ENCODE results near the gene MAML3. TPM values are rescaled to one million over a fixed set of nuclear protein-coding genes. Genes with fewer than 3 reads are reported as not detected.

Gene MAML3
- total RNA-seq, 6 experiments from 2014 or later = 1.2 to 1.9 (median 1.6) TPM

DNA sequence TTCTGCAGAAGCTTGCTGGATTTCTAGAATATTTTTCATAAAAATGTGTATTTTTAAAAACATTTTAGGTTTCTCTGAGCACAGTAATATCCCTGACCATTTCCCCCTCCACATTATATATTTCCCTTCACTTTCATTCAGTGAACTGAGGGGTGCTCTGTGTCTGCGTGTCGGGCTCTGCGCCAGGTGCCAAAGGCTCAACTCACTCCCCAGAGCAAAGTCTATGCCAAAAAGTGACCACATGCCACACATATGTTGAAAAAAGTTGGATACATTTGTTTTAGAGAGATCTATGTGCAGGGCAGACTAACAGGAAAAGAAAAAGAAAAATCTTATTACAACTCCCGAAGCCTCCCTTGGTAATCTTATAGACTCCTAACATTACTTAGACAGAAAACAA is 254.6 kb downstream of the MAML3 start:
- Mint-ChIP-seq H3K4me3 (no peak overlapping the region), H3K4me1 (ENCODE audit: low read depth) (peaks cover 32% of the 10 kb centered on the region), H3K9me3 (no peaks in the 10 kb centered on the region), H3K36me3 (ENCODE audit: low read depth) (no peaks in the 10 kb centered on the region; the same call in 1 of the 2 replicates), H3K27me3 (ENCODE audit: insufficient read depth) (peaks cover 2% of the 10 kb centered on the region; the same call in 1 of the 2 replicates), H3K27ac (no peak overlapping the region)
- no peak for DNase-seq
- TF ChIP-seq, protein P1, sequence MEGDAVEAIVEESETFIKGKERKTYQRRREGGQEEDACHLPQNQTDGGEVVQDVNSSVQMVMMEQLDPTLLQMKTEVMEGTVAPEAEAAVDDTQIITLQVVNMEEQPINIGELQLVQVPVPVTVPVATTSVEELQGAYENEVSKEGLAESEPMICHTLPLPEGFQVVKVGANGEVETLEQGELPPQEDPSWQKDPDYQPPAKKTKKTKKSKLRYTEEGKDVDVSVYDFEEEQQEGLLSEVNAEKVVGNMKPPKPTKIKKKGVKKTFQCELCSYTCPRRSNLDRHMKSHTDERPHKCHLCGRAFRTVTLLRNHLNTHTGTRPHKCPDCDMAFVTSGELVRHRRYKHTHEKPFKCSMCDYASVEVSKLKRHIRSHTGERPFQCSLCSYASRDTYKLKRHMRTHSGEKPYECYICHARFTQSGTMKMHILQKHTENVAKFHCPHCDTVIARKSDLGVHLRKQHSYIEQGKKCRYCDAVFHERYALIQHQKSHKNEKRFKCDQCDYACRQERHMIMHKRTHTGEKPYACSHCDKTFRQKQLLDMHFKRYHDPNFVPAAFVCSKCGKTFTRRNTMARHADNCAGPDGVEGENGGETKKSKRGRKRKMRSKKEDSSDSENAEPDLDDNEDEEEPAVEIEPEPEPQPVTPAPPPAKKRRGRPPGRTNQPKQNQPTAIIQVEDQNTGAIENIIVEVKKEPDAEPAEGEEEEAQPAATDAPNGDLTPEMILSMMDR (IDR thresholded peaks at IDR 0.05) = no peak

DNA sequence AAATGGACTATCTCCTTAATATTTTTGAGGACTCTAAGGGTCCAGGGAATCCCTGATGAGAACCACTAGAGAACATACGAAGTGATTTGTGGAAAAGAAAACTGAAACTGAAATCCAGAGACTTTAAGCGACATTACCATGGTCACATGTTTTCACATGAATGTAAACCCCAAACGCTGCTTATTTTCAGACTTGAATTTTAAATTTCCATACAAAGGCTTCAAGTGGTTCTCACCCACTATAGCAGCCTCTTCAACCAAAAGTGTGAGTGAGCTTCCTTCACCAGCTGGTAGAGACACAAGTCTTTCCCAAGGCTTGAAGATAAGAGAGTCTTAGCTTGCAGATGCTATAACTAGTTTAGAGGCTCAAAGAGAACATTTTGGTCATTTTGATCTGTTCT is 255.7 kb downstream of the MAML3 start:
- H3K36me3 Mint-ChIP-seq (ENCODE audit: low read depth) = no peaks in the 10 kb centered on the region
- H3K27me3 Mint-ChIP-seq (ENCODE audit: insufficient read depth) = peaks cover 2% of the 10 kb centered on the region; the same call in 1 of the 2 replicates
- no peaks in the 10 kb centered on the region for H3K9me3 Mint-ChIP-seq
- TF ChIP-seq, protein P1 (IDR thresholded peaks at IDR 0.05) = no peak
- H3K4me1 Mint-ChIP-seq (ENCODE audit: low read depth) = peaks cover 26% of the 10 kb centered on the region
- H3K4me3 Mint-ChIP-seq = no peak overlapping the region
- no peak for DNase-seq
- no peak overlapping the region for H3K27ac Mint-ChIP-seq

DNA sequence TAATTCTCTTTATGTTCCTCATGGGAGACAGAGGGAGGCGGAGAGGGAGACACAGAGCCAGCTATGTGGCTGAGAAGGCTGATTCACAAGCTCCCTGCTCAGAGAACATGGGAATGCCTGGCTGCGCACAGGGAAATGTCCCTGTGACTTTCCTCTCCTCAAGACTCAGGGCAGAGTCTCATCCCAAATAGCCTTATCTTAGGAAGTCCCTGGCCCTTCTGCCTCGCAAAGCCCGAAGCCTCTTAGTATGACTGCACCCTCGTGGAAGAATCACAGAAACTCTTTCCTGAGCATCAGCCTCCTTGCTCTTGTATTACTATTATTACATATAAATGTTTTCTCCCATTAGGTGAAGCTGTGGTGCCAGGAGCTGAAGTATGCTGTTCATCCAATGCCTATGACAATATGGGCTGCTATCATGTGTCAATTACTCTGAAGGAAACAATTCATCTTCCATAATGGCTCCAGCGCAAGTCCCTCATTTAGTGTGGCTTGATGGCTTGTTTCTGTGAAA is 257.8 kb downstream of the MAML3 start:
- TF ChIP-seq, protein P1 (IDR thresholded peaks at IDR 0.05) = no peak
- no peak for DNase-seq
- Mint-ChIP-seq H3K4me1 (ENCODE audit: low read depth) (peaks cover 6% of the 10 kb centered on the region), H3K27ac (no peak overlapping the region), H3K36me3 (ENCODE audit: low read depth) (no peaks in the 10 kb centered on the region; the same call in 1 of the 2 replicates), H3K27me3 (ENCODE audit: insufficient read depth) (no peaks in the 10 kb centered on the region; the same call in 1 of the 2 replicates), H3K4me3 (no peak overlapping the region), H3K9me3 (no peaks in the 10 kb centered on the region)

DNA sequence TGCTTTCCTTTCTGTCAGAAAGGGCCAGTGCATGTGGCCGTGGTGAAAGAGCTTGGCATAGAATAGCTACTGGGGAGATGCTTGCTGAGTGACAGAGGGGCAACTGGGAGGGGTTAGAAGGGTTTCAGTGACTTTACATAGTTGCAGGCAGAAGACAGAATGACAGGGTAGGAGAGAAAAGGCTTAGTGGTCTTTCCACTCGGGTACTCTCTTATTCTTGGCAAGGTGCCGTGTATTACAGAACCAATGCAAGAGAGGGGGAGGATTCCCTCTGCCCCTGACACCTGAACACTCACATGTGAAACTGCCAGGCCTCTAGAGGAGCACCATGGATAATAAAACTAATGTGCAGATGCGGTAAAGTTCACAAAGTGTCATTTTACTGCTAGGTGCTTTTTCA is 260.2 kb downstream of the MAML3 start:
- H3K4me1 Mint-ChIP-seq (ENCODE audit: low read depth) = peaks cover 2% of the 10 kb centered on the region
- no peak overlapping the region for H3K4me3 Mint-ChIP-seq

DNA sequence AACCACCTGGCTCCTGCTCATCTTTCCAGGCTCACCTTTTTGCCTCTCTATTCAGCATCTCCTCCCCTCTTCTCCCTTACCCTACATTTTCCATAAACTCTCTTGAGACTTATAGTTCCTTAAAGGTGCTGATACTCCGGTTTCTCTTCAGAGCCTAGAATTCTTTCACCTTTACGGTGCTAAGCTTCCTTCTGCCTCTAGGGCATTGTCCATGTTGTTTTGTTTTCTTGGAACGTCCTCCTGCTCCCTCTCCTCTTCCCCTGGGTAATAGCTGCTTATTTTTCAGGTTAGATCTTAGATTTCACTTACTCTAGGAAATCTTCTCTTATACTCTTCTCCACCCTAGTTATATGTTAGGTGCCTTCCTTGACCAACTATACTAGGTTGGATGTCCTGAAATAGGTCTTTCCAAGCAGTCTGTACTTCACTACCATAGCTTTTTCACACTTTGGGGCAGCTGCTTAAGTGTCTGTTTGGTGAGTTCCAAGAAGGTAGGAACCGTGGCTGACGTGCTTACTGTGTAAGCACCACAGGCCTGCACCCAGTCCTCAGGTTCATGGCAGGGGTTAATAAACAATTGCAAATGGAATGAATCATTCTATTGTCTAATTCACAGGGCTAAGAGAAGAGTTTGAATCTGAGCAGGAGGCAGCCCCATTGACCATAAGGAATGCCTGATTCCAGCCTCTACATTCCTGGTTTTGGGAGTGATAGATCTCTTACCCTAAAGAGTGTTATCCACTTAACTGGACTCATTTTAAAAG is 260.8 kb downstream of the MAML3 start:
- Mint-ChIP-seq H3K36me3 (ENCODE audit: low read depth) (peaks cover 6% of the 10 kb centered on the region; the same call in 1 of the 2 replicates), H3K27ac (no peak overlapping the region), H3K27me3 (ENCODE audit: insufficient read depth) (no peaks in the 10 kb centered on the region; the same call in 1 of the 2 replicates), H3K4me3 (no peak overlapping the region), H3K4me1 (ENCODE audit: low read depth) (peaks cover 8% of the 10 kb centered on the region), H3K9me3 (no peaks in the 10 kb centered on the region)
- no peak for DNase-seq
- TF ChIP-seq, protein P1 (IDR thresholded peaks at IDR 0.05) = no peak

More for the DNA sequence above, 260.2 kb downstream of the MAML3 start:
- H3K27me3 Mint-ChIP-seq (ENCODE audit: insufficient read depth) = no peaks in the 10 kb centered on the region; the same call in 1 of the 2 replicates
- no peaks in the 10 kb centered on the region for H3K9me3 Mint-ChIP-seq
- TF ChIP-seq, protein P1 (IDR thresholded peaks at IDR 0.05) = no peak
- no peak for DNase-seq
- peaks cover 6% of the 10 kb centered on the region; the same call in 1 of the 2 replicates for H3K36me3 Mint-ChIP-seq (ENCODE audit: low read depth)
- no peak overlapping the region for H3K27ac Mint-ChIP-seq

Measured in HFFc6 (cell line).